Stimulated activated CD8-positive, alpha-beta memory T cell treated with anti-CD3 and anti-CD28 coated beads, Interleukin-12 subunit alpha, Interleukin-12 subunit beta, amount 100 ng/mL, for 1 hour (primary cell): ENCODE measurements around the gene SLC22A23.

Experiments used
- DNase-seq: peaks from one replicate; pipeline ENCODE4 v3.0.0-alpha.2; 2020; ENCODE audit warnings: low read depth

Gene SLC22A23

GRCh38 chr6:3283241-3283640 lies 173.6 kb downstream of the SLC22A23 start:
- DNase-seq: no peak

- no peak for DNase-seq
Measured at GRCh38 chr6:3282476-3283236, 174.2 kb downstream of the SLC22A23 start.

- no peak for DNase-seq
Measured at GRCh38 chr6:3281631-3282475, 175.0 kb downstream of the SLC22A23 start.

- DNase-seq: no peak
Measured at GRCh38 chr6:3280866-3281465, 175.9 kb downstream of the SLC22A23 start.

- DNase-seq: no peak
Measured at GRCh38 chr6:3280091-3280490, 176.8 kb downstream of the SLC22A23 start.

GRCh38 chr6:3278691-3279090 lies 178.2 kb downstream of the SLC22A23 start:
- no peak for DNase-seq

GRCh38 chr6:3277851-3278416 lies 178.9 kb downstream of the SLC22A23 start:
- DNase-seq: no peak

- DNase-seq: no peak
Measured at GRCh38 chr6:3277251-3277650, 179.6 kb downstream of the SLC22A23 start.

GRCh38 chr6:3276174-3277167 lies 180.4 kb downstream of the SLC22A23 start:
- DNase-seq: no peak

GRCh38 chr6:3273707-3274521 lies 182.9 kb downstream of the SLC22A23 start:
- DNase-seq: no peak

GRCh38 chr6:3272911-3273547 lies 183.8 kb downstream of the SLC22A23 start:
- DNase-seq: no peak

GRCh38 chr6:3271756-3272155 lies 185.1 kb downstream of the SLC22A23 start:
- no peak for DNase-seq

- no peak for DNase-seq
Measured at GRCh38 chr6:3270258-3270657, 186.6 kb downstream of the SLC22A23 start.

GRCh38 chr6:3269281-3269975 lies 187.4 kb downstream of the SLC22A23 start:
- DNase-seq: no peak

GRCh38 chr6:3268680-3269079 lies 188.2 kb downstream of the SLC22A23 start:
- DNase-seq: no peak

GRCh38 chr6:3267162-3267561 lies 189.7 kb downstream of the SLC22A23 start:
- no peak for DNase-seq

GRCh38 chr6:3266170-3266569 lies 190.7 kb downstream of the SLC22A23 start:
- DNase-seq: no peak

GRCh38 chr6:3265671-3266070 lies 191.2 kb downstream of the SLC22A23 start:
- no peak for DNase-seq

- no peak for DNase-seq
Measured at GRCh38 chr6:3264356-3264755, 192.5 kb downstream of the SLC22A23 start.
